SK-N-SH (cell line): Measurements from ENCODE around the gene BCL11A. TPM values are rescaled to one million over a fixed set of nuclear protein-coding genes. Genes with fewer than 3 reads are reported as not detected.

Source experiments
- CTCF ChIA-PET: fragments of 300-600, 350-600 bp; formaldehyde crosslinking; extraction: SDS; loops from one replicate; lab custom pipeline; 2021; lab: Yijun Ruan, JAX
- POLR2A ChIA-PET: fragments of 350-600 bp; sonication (Branson Sonifier 250); formaldehyde crosslinking; extraction: SDS; loops from one replicate; lab custom pipeline; 2020; ENCODE audit warnings: antibody characterized with exemption, inconsistent platforms; lab: Yijun Ruan, JAX
- DNase-seq: peaks from one replicate; pipeline ENCODE4 v3.0.0; 2012
- H2AFZ ChIP-seq: fragments of 200-600 bp; sonication (generic); 2 replicates; pipeline ENCODE4 v1.8.1; 2016; ENCODE audit warnings: antibody characterized with exemption, mild to moderate bottlenecking, low read depth
- H3F3A ChIP-seq: fragments of 200-600 bp; sonication (generic); replicated peaks from 2 replicates; pipeline ENCODE3; 2016; ENCODE audit warnings: antibody characterized with exemption, mild to moderate bottlenecking; ENCODE audit not compliant: insufficient read depth
- H3K27ac ChIP-seq, 2 experiments: fragments of 200-500 bp in 1 of 2; fragments of 200-600 bp in 1 of 2; sonication (Bioruptor generic) in 1 of 2; sonication (generic), shearing (Covaris generic) in 1 of 2; 2 replicates each; pipeline versions ENCODE4 v1.5.1 to v1.6.1; 2014 to 2016; ENCODE audit warnings: low read depth in 2 of 2, inconsistent platforms in 1 of 2, low read length in 1 of 2, mild to moderate bottlenecking in 1 of 2, mixed read lengths in 1 of 2
- H3K27me3 ChIP-seq: fragments of 200-600 bp; sonication (generic), shearing (Covaris generic); 2 replicates; pipeline ENCODE4 v1.6.1; 2016; ENCODE audit warnings: mixed run types; ENCODE audit not compliant: insufficient read depth
- H3K36me3 ChIP-seq, 2 experiments: fragments of 200-500 bp in 1 of 2; fragments of 200-600 bp in 1 of 2; sonication (Bioruptor generic) in 1 of 2; sonication (generic) in 1 of 2; replicated peaks in 1 of 2; 2 replicates each; pipeline versions ENCODE3 to v1.5.1; 2014 to 2016; ENCODE audit warnings: low read length in 1 of 2, mild to moderate bottlenecking in 1 of 2; ENCODE audit not compliant: insufficient read depth in 2 of 2, control insufficient read depth in 1 of 2
- H3K4me1 ChIP-seq, 2 experiments: fragments of 200-500 bp in 1 of 2; fragments of 200-600 bp in 1 of 2; sonication (Bioruptor generic) in 1 of 2; sonication (generic), shearing (Covaris generic) in 1 of 2; 2 replicates each; pipeline versions ENCODE4 v1.5.1 to v1.6.1; 2014 to 2016; ENCODE audit warnings: low read depth in 1 of 2, low read length in 1 of 2, mixed run types in 1 of 2; ENCODE audit not compliant: insufficient read depth in 2 of 2, control insufficient read depth in 1 of 2
- H3K4me2 ChIP-seq: fragments of 200-600 bp; sonication (generic), shearing (Covaris generic); 2 replicates; pipeline ENCODE4 v1.6.1; 2017; ENCODE audit warnings: mixed run types
- H3K4me3 ChIP-seq, 2 experiments: fragments of 200-500 bp in 1 of 2; fragments of 200-600 bp in 1 of 2; sonication (Bioruptor generic) in 1 of 2; sonication (generic), shearing (Covaris generic) in 1 of 2; 2 replicates each; pipeline versions ENCODE4 v1.5.1 to v1.8.1; 2014 to 2016; ENCODE audit warnings: low read depth in 2 of 2, inconsistent platforms in 1 of 2, low read length in 1 of 2, mild to moderate bottlenecking in 1 of 2, mixed read lengths in 1 of 2, moderate library complexity in 1 of 2
- H3K79me2 ChIP-seq: fragments of 200-600 bp; sonication (generic); 2 replicates; pipeline ENCODE4 v1.8.1; 2017; ENCODE audit warnings: mild to moderate bottlenecking; ENCODE audit not compliant: insufficient read depth
- H3K9ac ChIP-seq: fragments of 200-600 bp; sonication (generic); 2 replicates; pipeline ENCODE4 v1.6.1; 2017; ENCODE audit warnings: mixed run types
- H3K9me2 ChIP-seq: fragments of 200-600 bp; sonication (generic); 2 replicates; pipeline ENCODE4 v1.6.1; 2017; ENCODE audit warnings: mixed run types
- H3K9me3 ChIP-seq: fragments of 200-600 bp; sonication (generic); 2 replicates; pipeline ENCODE4 v1.6.1; 2017; ENCODE audit warnings: mixed run types, mild to moderate bottlenecking, moderate library complexity
- H4K20me1 ChIP-seq: fragments of 200-600 bp; sonication (generic); 2 replicates; pipeline ENCODE4 v1.6.1; 2017; ENCODE audit warnings: mild to moderate bottlenecking, mixed run types; ENCODE audit not compliant: insufficient read depth
- ELF1 ChIP-seq: IDR thresholded peaks from 2 replicates; pipeline ENCODE4 v1.4.0; 2012
- EZH2phosphoT487 ChIP-seq: fragments of 200-600 bp; sonication (generic); IDR thresholded peaks from 2 replicates; pipeline ENCODE4 v1.6.1; 2017; ENCODE audit warnings: low read depth, mixed run types, mild to moderate bottlenecking, antibody characterized with exemption, moderate library complexity, borderline replicate concordance
- GABPA ChIP-seq: IDR thresholded peaks from 2 replicates; pipeline ENCODE4 v1.4.0; 2012; ENCODE audit warnings: low read depth, mild to moderate bottlenecking
- GATA2 ChIP-seq: sonication (generic); formaldehyde crosslinking; IDR thresholded peaks from 2 replicates; pipeline ENCODE4 v1.5.0; 2020; ENCODE audit warnings: mild to moderate bottlenecking, missing genetic modification reagents
- IRF3 ChIP-seq: fragments of 150-350 bp; IDR thresholded peaks from 2 replicates; pipeline ENCODE4 v1.6.1; 2016; ENCODE audit warnings: mild to moderate bottlenecking, low read depth, low read length
- NRF1 ChIP-seq: IDR thresholded peaks from 2 replicates; pipeline ENCODE4 v1.6.1; 2012; ENCODE audit warnings: low read depth, mild to moderate bottlenecking, low read length
- POLR2AphosphoS5 ChIP-seq: IDR thresholded peaks from 2 replicates; pipeline ENCODE4 v1.6.1; 2012; ENCODE audit warnings: low read depth, low read length
- SIN3A ChIP-seq: IDR thresholded peaks from 2 replicates; pipeline ENCODE4 v1.6.1; 2012; ENCODE audit warnings: low read depth, mild to moderate bottlenecking, low read length, moderate library complexity, borderline replicate concordance
- TAF1 ChIP-seq: IDR thresholded peaks from 2 replicates; pipeline ENCODE4 v1.6.1; 2012; ENCODE audit warnings: low read depth, mild to moderate bottlenecking, low read length, moderate library complexity, borderline replicate concordance
- ZBTB33 ChIP-seq: IDR thresholded peaks from 2 replicates; pipeline ENCODE4 v1.4.0; 2012; ENCODE audit warnings: low read depth, borderline replicate concordance
- WGBS: methylation state at CpG from one replicate; pipeline ENCODE4 v1.1.6; 2017; ENCODE audit warnings: low lambda C conversion rate; 5-methylcytosine and 5-hydroxymethylcytosine counted together
- polyA plus RNA-seq, 3 experiments: library from polyadenylated mRNA; depleted of rRNA; stranded (reverse); fragments of >200 nt; gene quantifications; 2 replicates each; pipeline ENCODE4 v1.2.3, GENCODE V29; 2012

BCL11A gene
- polyA plus RNA-seq, 1 of the 3 experiments (the other 2 are of a cell fraction), result 1.9 TPM

GRCh38 chr2:60602388-60602787 is 48.9 kb upstream of the BCL11A start:
- Histone ChIP-seq H3K4me3 (no peak overlapping the region), H3K27ac (no peak overlapping the region), H4K20me1 (no peaks in the 10 kb centered on the region), H3K9ac (no peak overlapping the region), H3K9me3 (no peaks in the 10 kb centered on the region), H3K79me2 (no peaks in the 10 kb centered on the region), H3K36me3 (no peaks in the 10 kb centered on the region), H3K4me1 (no peaks in the 10 kb centered on the region), H2AFZ (no peak overlapping the region), H3K27me3 (no peaks in the 10 kb centered on the region; the same call in 1 of the 2 replicates), H3K4me2 (no peak overlapping the region), H3K9me2 (no peaks in the 10 kb centered on the region), H3F3A (no peaks in the 10 kb centered on the region)
- ChIA-PET POLR2A (no interaction called here), CTCF (interaction anchor here (1.2 kb wide), 1 partner anchor 21 kb away, joined by 3 read pairs; no protein-coding TSS in a partner anchor)
- TF ChIP-seq SIN3A (no peak), GABPA (no peak), NRF1 (no peak), GATA2 (CRISPR knock-in tag) (no peak), POLR2AphosphoS5 (no peak)
- 36% methylated on average over 6 of the region's 6 CpGs for WGBS
- DNase-seq, result no peak

- no peaks in the 10 kb centered on the region for H3F3A ChIP-seq
- TF ChIP-seq ZBTB33, result no peak
- no peak for TF ChIP-seq ELF1
- TF ChIP-seq IRF3, result no peak
- TF ChIP-seq NRF1, result no peak
- no peak for TF ChIP-seq GABPA
- no peak for TF ChIP-seq EZH2phosphoT487
- TF ChIP-seq TAF1, result no peak
Measured at GRCh38 chr2:60598271-60598670, 44.8 kb upstream of the BCL11A start.

More at GRCh38 chr2:60598271-60598670, 44.8 kb upstream of the BCL11A start:
- H3K27ac ChIP-seq, result no peak overlapping the region
- H3K4me2 ChIP-seq, result no peak overlapping the region
- no peak overlapping the region for H3K4me3 ChIP-seq
- H3K9me3 ChIP-seq, result no peaks in the 10 kb centered on the region
- H3K79me2 ChIP-seq, result no peaks in the 10 kb centered on the region
- H4K20me1 ChIP-seq, result no peaks in the 10 kb centered on the region
- WGBS, result 34% methylated on average over 3 of the region's 3 CpGs
- ChIA-PET CTCF (interaction anchor here (1.1 kb wide), 1 partner anchor 17 kb away, joined by 4 read pairs; no protein-coding TSS in a partner anchor), POLR2A (no interaction called here)
- no peak overlapping the region for H2AFZ ChIP-seq
- DNase-seq, result no peak
- H3K27me3 ChIP-seq, result no peaks in the 10 kb centered on the region
- H3K36me3 ChIP-seq, result no peaks in the 10 kb centered on the region
- no peak overlapping the region for H3K9ac ChIP-seq
- no peaks in the 10 kb centered on the region for H3K4me1 ChIP-seq
- H3K9me2 ChIP-seq, result no peaks in the 10 kb centered on the region
